Activated CD8-positive, alpha-beta T cell treated with anti-CD3 and anti-CD28 coated beads for 36 hours (primary cell): ENCODE measurements around the gene HPCAL1. TPM values are rescaled to one million over a fixed set of nuclear protein-coding genes. Genes with fewer than 3 reads are reported as not detected.

ENCODE experiments used
- ATAC-seq: fragments of 200-7000 bp; cut with Tn5 transposase; one replicate; pipeline ENCODE4 v1.10.0; 2021; ENCODE audit warnings: mild to moderate bottlenecking, moderate library complexity
- CTCF ChIA-PET: fragments of 350-600 bp; sonication (Branson Sonifier 250); formaldehyde crosslinking; loops from one replicate; lab custom pipeline; 2021; ENCODE audit warnings: antibody characterized with exemption; lab: Charles Lee
- POLR2A ChIA-PET: fragments of 350-600 bp; sonication (Branson Sonifier 250); formaldehyde crosslinking; loops from one replicate; lab custom pipeline; 2021; ENCODE audit warnings: antibody characterized with exemption; lab: Charles Lee
- DNase-seq: peaks from one replicate; pipeline ENCODE4 v3.0.0-alpha.2; 2020
- H3K27ac Mint-ChIP-seq: one replicate; pipeline ENCODE4 v1.8.0; 2021; ENCODE audit warnings: mild to moderate bottlenecking, mixed read lengths
- H3K27me3 Mint-ChIP-seq: one replicate; pipeline ENCODE4 v1.8.0; 2021; ENCODE audit warnings: mixed read lengths
- H3K36me3 Mint-ChIP-seq: one replicate; pipeline ENCODE4 v1.8.0; 2021; ENCODE audit warnings: low read depth, mixed read lengths
- H3K4me1 Mint-ChIP-seq: one replicate; pipeline ENCODE4 v1.8.0; 2021; ENCODE audit warnings: low read depth, mixed read lengths
- H3K4me3 Mint-ChIP-seq: one replicate; pipeline ENCODE4 v1.8.0; 2021; ENCODE audit warnings: mild to moderate bottlenecking, moderate library complexity, mixed read lengths
- H3K9me3 Mint-ChIP-seq: one replicate; pipeline ENCODE4 v1.8.0; 2021; ENCODE audit warnings: mixed read lengths
- intact Hi-C: fragments of 100-400 bp; cut with micrococcal nuclease; formaldehyde crosslinking; loops from one replicate; pipeline ENCODE4 v1.10.0; 2022
- total RNA-seq, 2 experiments: library from RNA; stranded (reverse); gene quantifications; one replicate each; pipeline ENCODE4 v1.2.3, GENCODE V29; 2021
- TF ChIP-seq, protein P1 (sequence below): fragments of 200-600 bp; IDR thresholded peaks from one replicate; pipeline ENCODE4 v1.8.0; 2022; ENCODE audit warnings: antibody characterized with exemption, mild to moderate bottlenecking

HPCAL1 gene
- total RNA-seq, 2 experiments from 2014 or later, result 166 to 170 TPM

GRCh38 chr2:10400978-10401951, 98.6 kb downstream of the HPCAL1 start:
- H3K4me1 Mint-ChIP-seq, result peaks cover 55% of the 10 kb centered on the region
- H3K27ac Mint-ChIP-seq, result peak overlapping the region; percentile 89
- ATAC-seq (peak; percentile 9), DNase-seq (no peak)
- H3K9me3 Mint-ChIP-seq, result peaks cover 3% of the 10 kb centered on the region
- no peak overlapping the region for H3K4me3 Mint-ChIP-seq
- intact Hi-C loops, result no loop called here
- ChIA-PET POLR2A (no interaction called here), CTCF (no interaction called here)
- H3K27me3 Mint-ChIP-seq, result no peaks in the 10 kb centered on the region
- H3K36me3 Mint-ChIP-seq, result peaks cover 52% of the 10 kb centered on the region
- TF ChIP-seq, protein P1, sequence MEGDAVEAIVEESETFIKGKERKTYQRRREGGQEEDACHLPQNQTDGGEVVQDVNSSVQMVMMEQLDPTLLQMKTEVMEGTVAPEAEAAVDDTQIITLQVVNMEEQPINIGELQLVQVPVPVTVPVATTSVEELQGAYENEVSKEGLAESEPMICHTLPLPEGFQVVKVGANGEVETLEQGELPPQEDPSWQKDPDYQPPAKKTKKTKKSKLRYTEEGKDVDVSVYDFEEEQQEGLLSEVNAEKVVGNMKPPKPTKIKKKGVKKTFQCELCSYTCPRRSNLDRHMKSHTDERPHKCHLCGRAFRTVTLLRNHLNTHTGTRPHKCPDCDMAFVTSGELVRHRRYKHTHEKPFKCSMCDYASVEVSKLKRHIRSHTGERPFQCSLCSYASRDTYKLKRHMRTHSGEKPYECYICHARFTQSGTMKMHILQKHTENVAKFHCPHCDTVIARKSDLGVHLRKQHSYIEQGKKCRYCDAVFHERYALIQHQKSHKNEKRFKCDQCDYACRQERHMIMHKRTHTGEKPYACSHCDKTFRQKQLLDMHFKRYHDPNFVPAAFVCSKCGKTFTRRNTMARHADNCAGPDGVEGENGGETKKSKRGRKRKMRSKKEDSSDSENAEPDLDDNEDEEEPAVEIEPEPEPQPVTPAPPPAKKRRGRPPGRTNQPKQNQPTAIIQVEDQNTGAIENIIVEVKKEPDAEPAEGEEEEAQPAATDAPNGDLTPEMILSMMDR, result no peak

DNA sequence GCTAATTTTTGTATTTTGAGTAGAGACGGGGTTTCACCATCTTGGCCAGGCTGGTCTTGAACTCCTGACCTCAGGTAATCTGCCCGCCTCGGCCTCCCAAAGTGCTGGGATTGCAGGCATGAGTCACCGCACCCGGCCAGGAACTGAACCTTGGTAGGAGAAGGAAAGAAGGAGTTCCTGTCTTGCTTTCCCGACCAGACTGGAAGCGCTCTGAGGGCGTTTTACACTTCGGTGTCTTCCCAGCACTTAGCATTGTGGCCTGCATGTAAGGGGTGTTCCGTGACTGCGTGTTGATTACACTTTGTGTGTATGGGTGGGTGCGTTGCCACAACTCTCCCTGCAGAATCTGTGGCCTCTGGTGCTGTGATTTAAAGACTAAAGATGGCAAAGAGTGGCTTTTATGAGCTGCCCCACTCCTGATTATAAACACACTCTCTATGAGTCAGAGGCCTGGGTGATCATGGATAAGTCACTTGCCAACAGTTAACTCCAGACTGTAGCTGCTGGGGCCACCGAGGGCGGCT, 99.4 kb downstream of the HPCAL1 start:
- ChIA-PET POLR2A (interaction anchor here (0.9 to 1.5 kb wide), 3 partner anchors 22 to 281 kb away, joined by 3 to 6 read pairs (median 6); no protein-coding TSS in a partner anchor), CTCF (interaction anchor here (2.0 kb wide), 1 partner anchor 32 kb away, joined by 5 read pairs; no protein-coding TSS in a partner anchor)
- DNase-seq (no peak), ATAC-seq (no peak)
- H3K9me3 Mint-ChIP-seq, result peaks cover 3% of the 10 kb centered on the region
- no peaks in the 10 kb centered on the region for H3K27me3 Mint-ChIP-seq
- TF ChIP-seq, protein P1, result no peak
- H3K4me1 Mint-ChIP-seq, result peaks cover 64% of the 10 kb centered on the region
- H3K27ac Mint-ChIP-seq, result peak overlapping the region; percentile 63
- no peak overlapping the region for H3K4me3 Mint-ChIP-seq
- intact Hi-C loops, result no loop called here
- peaks cover 61% of the 10 kb centered on the region for H3K36me3 Mint-ChIP-seq

- intact Hi-C loops, result no loop called here
- Mint-ChIP-seq H3K4me1 (peaks cover 69% of the 10 kb centered on the region), H3K36me3 (peaks cover 61% of the 10 kb centered on the region), H3K27ac (peak overlapping the region; percentile 15), H3K4me3 (no peak overlapping the region), H3K27me3 (no peaks in the 10 kb centered on the region), H3K9me3 (peaks cover 3% of the 10 kb centered on the region)
- POLR2A ChIA-PET, result interaction anchor here (0.8 to 1.5 kb wide), 5 partner anchors 9 to 282 kb away, joined by 3 to 6 read pairs (median 3); no protein-coding TSS in a partner anchor
- TF ChIP-seq, protein P1, result no peak
- no peak for ATAC-seq
- CTCF ChIA-PET, result interaction anchor here (1.1 to 2.0 kb wide), 2 partner anchors 32 to 305 kb away, joined by 3 to 5 read pairs; no protein-coding TSS in a partner anchor
- no peak for DNase-seq
Measured at GRCh38 chr2:10402653-10403215, 100.0 kb downstream of the HPCAL1 start.

GRCh38 chr2:10404324-10405143, 101.8 kb downstream of the HPCAL1 start:
- TF ChIP-seq, protein P1, result no peak
- no peaks in the 10 kb centered on the region for H3K9me3 Mint-ChIP-seq
- no peak for ATAC-seq
- intact Hi-C loops, result no loop called here
- peaks cover 57% of the 10 kb centered on the region for H3K36me3 Mint-ChIP-seq
- H3K4me3 Mint-ChIP-seq, result no peak overlapping the region
- ChIA-PET POLR2A (interaction anchor here (0.9 to 1.2 kb wide), 3 partner anchors 41 to 109 kb away, joined by 3 to 4 read pairs (median 3); no protein-coding TSS in a partner anchor), CTCF (interaction anchor here (0.9 to 2.0 kb wide), 2 partner anchors 30 to 280 kb away, joined by 3 to 5 read pairs; no protein-coding TSS in a partner anchor)
- peak overlapping the region; percentile 22 for H3K27ac Mint-ChIP-seq
- H3K4me1 Mint-ChIP-seq, result peaks cover 86% of the 10 kb centered on the region
- DNase-seq, result no peak
- no peaks in the 10 kb centered on the region for H3K27me3 Mint-ChIP-seq
